Measurements from ENCODE around the gene CST6. TPM values are rescaled to one million over a fixed set of nuclear protein-coding genes. Genes with fewer than 3 reads are reported as not detected.

The CST6 gene
- total RNA-seq (not detected), polyA plus RNA-seq (not detected), total RNA-seq (0 to 0.34 (median 0.09) reads per million in 6 experiments)

GRCh38 chr11:66011785-66012303 lies at the start of gene CST6:
Gene CST6 (plus strand): TSS chr11:66012008. CDS start chr11:66012045, 37 bp downstream.
- peak within 1 kb of the TSS in 5 of 10 donors; percentile 29 to 69 (median 43) for H3K4me3 Mint-ChIP-seq
- H3K9me3 Mint-ChIP-seq = no peaks in the 10 kb centered on the region
- POLR2A ChIA-PET = interaction anchor here (0.6 to 1.4 kb wide), 6 partner anchors 9 to 363 kb away, joined by 3 to 6 read pairs (median 4); partner anchors contain the start of genes BANF1, EIF1AD and SF3B2
- peak in 2 of 10 donors; percentile 16 to 54 for DNase-seq
- H3K27ac Mint-ChIP-seq = peak within 1 kb of the TSS in 1 of 10 donors; percentile 56
- no peaks in the 10 kb centered on the region for H3K36me3 Mint-ChIP-seq
- ATAC-seq = peak; percentile 39 to 74
- H3K4me1 Mint-ChIP-seq = peaks cover 0 to 4% (median 2%) of the 10 kb centered on the region in 4 donors
- H3K27me3 Mint-ChIP-seq = peaks cover 1 to 15% (median 10%) of the 10 kb centered on the region in 5 donors

- DNase-seq (peak in 2 of 10 donors; percentile 28 to 39), ATAC-seq (no peak)
- peaks cover 21 to 45% (median 44%) of the 10 kb centered on the region in 4 donors for H3K4me1 Mint-ChIP-seq
- no peaks in the 10 kb centered on the region for H3K9me3 Mint-ChIP-seq
- H3K27me3 Mint-ChIP-seq = no peaks in the 10 kb centered on the region
- peaks cover 0 to 41% (median 6%) of the 10 kb centered on the region in 3 donors for H3K36me3 Mint-ChIP-seq
- H3K4me3 Mint-ChIP-seq = peak overlapping the region; percentile 86 to 99 (median 97)
- peak overlapping the region; percentile 85 to 100 (median 98) for H3K27ac Mint-ChIP-seq
- POLR2A ChIA-PET = interaction anchor here (0.5 to 5.5 kb wide), 12 partner anchors 10 to 347 kb away, joined by 3 to 51 read pairs (median 6); partner anchors contain the start of genes BANF1, C11orf68, CCDC85B and CFL1
Measured at GRCh38 chr11:65962141-65962564, 49.7 kb upstream of the CST6 start.

- no peaks in the 10 kb centered on the region for H3K9me3 Mint-ChIP-seq
- no peaks in the 10 kb centered on the region for H3K27me3 Mint-ChIP-seq
- peak overlapping the region in 1 of 10 donors; percentile 19 for H3K27ac Mint-ChIP-seq
- H3K4me1 Mint-ChIP-seq = peaks cover 27 to 46% (median 41%) of the 10 kb centered on the region in 4 donors
- peaks cover 0 to 67% (median 6%) of the 10 kb centered on the region in 3 donors for H3K36me3 Mint-ChIP-seq
- POLR2A ChIA-PET = interaction anchor here (1.4 to 1.9 kb wide), 2 partner anchors 37 to 77 kb away, joined by 4 to 5 read pairs; partner anchors contain the start of genes BANF1, EIF1AD and FIBP
- DNase-seq = no peak
- H3K4me3 Mint-ChIP-seq = no peak overlapping the region
- ATAC-seq = no peak
Measured at GRCh38 chr11:65964906-65965305, 46.9 kb upstream of the CST6 start.

GRCh38 chr11:65965986-65966762 lies 45.6 kb upstream of the CST6 start:
- POLR2A ChIA-PET = interaction anchor here (0.9 to 1.4 kb wide), 2 partner anchors 36 to 92 kb away, joined by 4 read pairs; partner anchors contain the start of genes BANF1 and EIF1AD
- no peak for ATAC-seq
- H3K4me1 Mint-ChIP-seq = peaks cover 30 to 49% (median 42%) of the 10 kb centered on the region in 4 donors

GRCh38 chr11:65967329-65967934 lies 44.4 kb upstream of the CST6 start:
- POLR2A ChIA-PET = no interaction called here
- peaks cover 27 to 42% (median 33%) of the 10 kb centered on the region in 4 donors for H3K4me1 Mint-ChIP-seq
- H3K27ac Mint-ChIP-seq = no peak overlapping the region
- H3K9me3 Mint-ChIP-seq = no peaks in the 10 kb centered on the region
- no peak for ATAC-seq
- no peaks in the 10 kb centered on the region for H3K27me3 Mint-ChIP-seq
- peaks cover 0 to 82% (median 6%) of the 10 kb centered on the region in 3 donors for H3K36me3 Mint-ChIP-seq
- DNase-seq = no peak
- no peak overlapping the region for H3K4me3 Mint-ChIP-seq

More at GRCh38 chr11:65965986-65966762, 45.6 kb upstream of the CST6 start:
- DNase-seq = no peak
- no peak overlapping the region for H3K4me3 Mint-ChIP-seq
- H3K36me3 Mint-ChIP-seq = peaks cover 0 to 74% (median 6%) of the 10 kb centered on the region in 3 donors
- peak overlapping the region in 4 of 10 donors; percentile 18 to 86 (median 42) for H3K27ac Mint-ChIP-seq
- H3K9me3 Mint-ChIP-seq = no peaks in the 10 kb centered on the region
- no peaks in the 10 kb centered on the region for H3K27me3 Mint-ChIP-seq

GRCh38 chr11:65968600-65969482 lies 43.0 kb upstream of the CST6 start:
- DNase-seq (no peak), ATAC-seq (no peak)
- H3K27ac Mint-ChIP-seq = peak overlapping the region in 4 of 10 donors; percentile 28 to 65 (median 56)
- H3K4me1 Mint-ChIP-seq = peaks cover 14 to 28% (median 22%) of the 10 kb centered on the region in 4 donors
- no peaks in the 10 kb centered on the region for H3K9me3 Mint-ChIP-seq
- peaks cover 0 to 89% (median 7%) of the 10 kb centered on the region in 3 donors for H3K36me3 Mint-ChIP-seq
- H3K27me3 Mint-ChIP-seq = no peaks in the 10 kb centered on the region
- POLR2A ChIA-PET = no interaction called here
- no peak overlapping the region for H3K4me3 Mint-ChIP-seq

- POLR2A ChIA-PET = interaction anchor here (0.7 to 1.3 kb wide), 4 partner anchors 9 to 309 kb away, joined by 3 to 5 read pairs (median 3); partner anchors contain the start of gene RELA
- H3K4me1 Mint-ChIP-seq = peaks cover 10 to 25% (median 21%) of the 10 kb centered on the region in 4 donors
- ATAC-seq (no peak), DNase-seq (no peak)
- H3K27ac Mint-ChIP-seq = peak overlapping the region in 3 of 10 donors; percentile 50 to 70 (median 51)
- H3K9me3 Mint-ChIP-seq = no peaks in the 10 kb centered on the region
- no peak overlapping the region for H3K4me3 Mint-ChIP-seq
- no peaks in the 10 kb centered on the region for H3K27me3 Mint-ChIP-seq
- H3K36me3 Mint-ChIP-seq = peaks cover 0 to 81% (median 2%) of the 10 kb centered on the region in 3 donors
Measured at GRCh38 chr11:65972116-65972515, 39.7 kb upstream of the CST6 start.

GRCh38 chr11:65973439-65974110 lies 38.2 kb upstream of the CST6 start:
- POLR2A ChIA-PET = interaction anchor here (1.3 kb wide), 1 partner anchor 8 kb away, joined by 5 read pairs; no protein-coding TSS in a partner anchor
- Mint-ChIP-seq H3K36me3 (peaks cover 0 to 79% (median 2%) of the 10 kb centered on the region in 3 donors), H3K4me3 (no peak overlapping the region), H3K27me3 (no peaks in the 10 kb centered on the region), H3K27ac (no peak overlapping the region), H3K4me1 (peaks cover 10 to 20% (median 16%) of the 10 kb centered on the region in 4 donors), H3K9me3 (no peaks in the 10 kb centered on the region)
- ATAC-seq (no peak), DNase-seq (no peak)

GRCh38 chr11:65975771-65976170 lies 36.0 kb upstream of the CST6 start:
- ATAC-seq (no peak), DNase-seq (no peak)
- Mint-ChIP-seq H3K9me3 (no peaks in the 10 kb centered on the region), H3K36me3 (peaks cover 0 to 73% (median 6%) of the 10 kb centered on the region in 3 donors), H3K27me3 (no peaks in the 10 kb centered on the region), H3K4me1 (peaks cover 5 to 8% (median 7%) of the 10 kb centered on the region in 4 donors), H3K4me3 (no peak overlapping the region), H3K27ac (peak overlapping the region in 4 of 10 donors; percentile 7 to 92 (median 44))
- POLR2A ChIA-PET = interaction anchor here (0.7 to 0.8 kb wide), 3 partner anchors 14 to 763 kb away, joined by 3 to 6 read pairs (median 4); no protein-coding TSS in a partner anchor

- Mint-ChIP-seq H3K4me1 (peaks cover 5 to 8% (median 7%) of the 10 kb centered on the region in 4 donors), H3K9me3 (no peaks in the 10 kb centered on the region), H3K27me3 (no peaks in the 10 kb centered on the region), H3K27ac (peak overlapping the region in 4 of 10 donors; percentile 34 to 92 (median 39)), H3K36me3 (peaks cover 0 to 73% (median 6%) of the 10 kb centered on the region in 3 donors), H3K4me3 (no peak overlapping the region)
- ATAC-seq (no peak), DNase-seq (peak in 1 of 10 donors; percentile 59)
- POLR2A ChIA-PET = interaction anchor here (0.8 to 1.7 kb wide), 3 partner anchors 66 to 125 kb away, joined by 3 read pairs; no protein-coding TSS in a partner anchor
Measured at GRCh38 chr11:65976216-65977176, 35.3 kb upstream of the CST6 start.
